Retina (tissue), 1 donor: ENCODE results near the gene CDC42BPG.
"Not testable (repeated sequence)": the region's sequence is repeated elsewhere in the genome, so short reads cannot be mapped to it uniquely, and the experiment has no call there.

Experiments
- DNase-seq: peaks from one replicate; pipeline ENCODE4 v3.0.0-alpha.2; 2016

The CDC42BPG gene

GRCh38 chr11:64833198-64833502 is 11.3 kb downstream of the CDC42BPG start:
- DNase-seq: no peak

- no peak for DNase-seq
Observed at GRCh38 chr11:64832467-64833197, 11.8 kb downstream of the CDC42BPG start.

- DNase-seq: peak; percentile 62
Observed at GRCh38 chr11:64831411-64831891, 13.0 kb downstream of the CDC42BPG start.

GRCh38 chr11:64829536-64830251 is 14.8 kb downstream of the CDC42BPG start:
- DNase-seq: no peak

- DNase-seq: no peak
Observed at GRCh38 chr11:64827451-64827839, 17.0 kb downstream of the CDC42BPG start.

- no peak for DNase-seq
Observed at GRCh38 chr11:64826578-64827450, 17.6 kb downstream of the CDC42BPG start.

GRCh38 chr11:64826062-64826461 is 18.4 kb downstream of the CDC42BPG start:
- no peak for DNase-seq

- DNase-seq: no peak
Observed at GRCh38 chr11:64823568-64824119, 20.8 kb downstream of the CDC42BPG start.

GRCh38 chr11:64817476-64817875 is 27.0 kb downstream of the CDC42BPG start:
- DNase-seq: no peak

GRCh38 chr11:64815433-64815832 is 29.0 kb downstream of the CDC42BPG start:
- DNase-seq: not testable (repeated sequence)

- no peak for DNase-seq
Observed at GRCh38 chr11:64814712-64815187, 29.7 kb downstream of the CDC42BPG start.

- no peak for DNase-seq
Observed at GRCh38 chr11:64813826-64814225, 30.6 kb downstream of the CDC42BPG start.

- no peak for DNase-seq
Observed at GRCh38 chr11:64810891-64811272, 33.6 kb downstream of the CDC42BPG start.

GRCh38 chr11:64810271-64810890 is 34.1 kb downstream of the CDC42BPG start, which contains the start of gene MEN1:
Gene MEN1 (minus strand): TSS chr11:64810551. CDS start chr11:64810109, 442 bp downstream.
- peak; percentile 97 for DNase-seq

- DNase-seq: peak; percentile 45
Observed at GRCh38 chr11:64809781-64810241, 34.6 kb downstream of the CDC42BPG start.

GRCh38 chr11:64805481-64805880 is 39.0 kb downstream of the CDC42BPG start:
- DNase-seq: no peak

- DNase-seq: no peak
Observed at GRCh38 chr11:64804346-64805210, 39.9 kb downstream of the CDC42BPG start.

- DNase-seq: no peak
Observed at GRCh38 chr11:64803846-64804345, 40.6 kb downstream of the CDC42BPG start.

- DNase-seq: peak; percentile 80
Observed at GRCh38 chr11:64803158-64803845, 41.2 kb downstream of the CDC42BPG start, which contains the start of gene MAP4K2. Gene MAP4K2 (minus strand): TSS chr11:64803214. CDS start chr11:64803149, 65 bp downstream.
